Measurements from ENCODE around the gene LRIG2. TPM values are rescaled to one million over a fixed set of nuclear protein-coding genes. Genes with fewer than 3 reads are reported as not detected.

Gene LRIG2, protein sequence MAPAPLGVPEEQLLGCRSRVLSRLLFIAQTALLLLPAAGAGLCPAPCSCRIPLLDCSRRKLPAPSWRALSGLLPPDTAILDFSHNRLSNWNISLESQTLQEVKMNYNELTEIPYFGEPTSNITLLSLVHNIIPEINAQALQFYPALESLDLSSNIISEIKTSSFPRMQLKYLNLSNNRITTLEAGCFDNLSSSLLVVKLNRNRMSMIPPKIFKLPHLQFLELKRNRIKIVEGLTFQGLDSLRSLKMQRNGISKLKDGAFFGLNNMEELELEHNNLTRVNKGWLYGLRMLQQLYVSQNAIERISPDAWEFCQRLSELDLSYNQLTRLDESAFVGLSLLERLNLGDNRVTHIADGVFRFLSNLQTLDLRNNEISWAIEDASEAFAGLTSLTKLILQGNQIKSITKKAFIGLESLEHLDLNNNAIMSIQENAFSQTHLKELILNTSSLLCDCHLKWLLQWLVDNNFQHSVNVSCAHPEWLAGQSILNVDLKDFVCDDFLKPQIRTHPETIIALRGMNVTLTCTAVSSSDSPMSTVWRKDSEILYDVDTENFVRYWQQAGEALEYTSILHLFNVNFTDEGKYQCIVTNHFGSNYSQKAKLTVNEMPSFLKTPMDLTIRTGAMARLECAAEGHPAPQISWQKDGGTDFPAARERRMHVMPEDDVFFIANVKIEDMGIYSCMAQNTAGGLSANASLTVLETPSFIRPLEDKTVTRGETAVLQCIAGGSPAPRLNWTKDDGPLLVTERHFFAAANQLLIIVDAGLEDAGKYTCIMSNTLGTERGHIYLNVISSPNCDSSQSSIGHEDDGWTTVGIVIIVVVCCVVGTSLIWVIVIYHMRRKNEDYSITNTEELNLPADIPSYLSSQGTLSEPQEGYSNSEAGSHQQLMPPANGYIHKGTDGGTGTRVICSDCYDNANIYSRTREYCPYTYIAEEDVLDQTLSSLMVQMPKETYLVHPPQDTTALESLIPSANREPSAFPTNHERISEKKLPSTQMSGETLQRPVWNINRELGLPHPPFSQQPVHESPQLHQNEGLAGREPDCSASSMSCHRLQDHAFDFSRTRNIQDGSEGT
- 3.1 to 4.0 TPM (median 3.8 TPM) in 5 replicates for total RNA-seq (2022; extraction: Qiagen RNA extraction; ENCODE audit: low read depth)

DNA sequence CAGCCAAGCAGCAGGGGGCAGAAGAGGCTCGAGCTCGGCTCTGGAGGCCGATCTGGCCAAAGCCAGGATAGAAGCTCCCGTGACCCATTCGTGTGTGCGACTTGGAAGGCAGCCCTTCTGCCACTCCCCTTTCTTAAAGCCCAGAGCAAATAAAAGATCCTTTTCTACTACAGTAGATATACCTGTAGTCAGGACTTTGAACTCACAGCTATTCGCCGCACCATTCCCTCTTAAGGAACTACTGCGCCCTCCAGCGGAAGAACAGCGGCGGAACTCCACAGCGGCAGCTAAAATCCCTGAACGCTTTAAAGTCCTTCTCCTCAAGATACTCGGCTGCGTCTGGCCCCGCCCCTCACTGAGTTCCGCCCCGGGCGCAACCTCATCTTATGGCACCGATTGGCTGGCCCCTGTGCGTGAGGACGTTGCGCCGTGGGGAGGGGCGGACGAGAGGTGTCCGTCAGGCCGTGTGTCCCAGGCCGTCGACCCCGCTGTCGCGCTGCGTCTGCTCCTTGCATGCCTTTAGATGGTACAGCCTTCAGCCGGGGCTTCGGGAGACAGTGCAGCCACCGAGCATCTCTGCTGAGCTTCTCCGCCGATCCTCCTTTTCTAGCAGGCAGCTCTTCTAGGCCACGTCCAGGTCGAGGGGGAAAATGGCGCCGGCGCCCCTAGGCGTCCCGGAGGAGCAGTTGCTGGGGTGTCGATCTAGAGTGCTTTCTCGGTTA lies at the start of gene LRIG2:
Gene LRIG2, plus strand, starts transcription at position 442 of the 722 bp plus-strand sequence. Its CDS starts 209 bp downstream, at position 651.

Other genes starting within 250 kb of the LRIG2 start
- gene SLC16A1, start 117.0 kb upstream of the LRIG2 start, total RNA-seq (2022; extraction: Qiagen RNA extraction; ENCODE audit: low read depth) = 34.6 to 51.4 TPM (median 46.0 TPM) in 5 replicates

Measured in A549 treated with ZK216348 at 1 μM for 4 hours (cell line).